GM18951 (cell line): ENCODE results near the gene SIK3.

Source experiments
- POLR2A ChIP-seq: IDR thresholded peaks from 4 replicates; pipeline ENCODE4 v1.6.1; 2011; ENCODE audit warnings: mild to moderate bottlenecking; ENCODE audit not compliant: insufficient read length, insufficient read depth; ENCODE audit errors: extremely low read depth
- in situ Hi-C: fragments of 300-500 bp; cut with MboI; formaldehyde crosslinking; loops from one replicate; pipeline ENCODE4 v1.12.0; 2022; ENCODE audit warnings: low sequenced_read_pairs, mixed read lengths, inconsistent platforms; ENCODE audit not compliant: unreplicated experiment

SIK3 gene

DNA sequence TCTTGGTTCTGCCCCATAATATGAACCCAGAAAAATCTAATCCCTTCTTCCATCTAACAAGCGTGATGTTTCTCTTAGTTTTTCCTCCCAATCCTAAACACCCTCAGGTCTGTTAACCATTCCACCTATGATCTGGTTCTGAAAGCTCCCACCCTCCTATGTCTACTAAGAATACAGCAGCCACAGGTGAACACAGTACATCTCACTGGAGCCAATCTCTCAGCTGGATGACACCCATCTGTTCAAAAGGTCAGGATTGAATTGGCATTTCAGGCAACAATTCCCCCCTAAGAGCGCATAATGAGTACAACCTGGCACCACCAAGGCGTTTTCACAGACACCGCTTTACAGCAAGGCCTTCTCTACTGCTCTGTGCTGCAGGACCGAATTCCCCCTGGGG, 241.8 kb downstream of the SIK3 start:
- TF ChIP-seq POLR2A: no peak
- in situ Hi-C loops: no loop called here

DNA sequence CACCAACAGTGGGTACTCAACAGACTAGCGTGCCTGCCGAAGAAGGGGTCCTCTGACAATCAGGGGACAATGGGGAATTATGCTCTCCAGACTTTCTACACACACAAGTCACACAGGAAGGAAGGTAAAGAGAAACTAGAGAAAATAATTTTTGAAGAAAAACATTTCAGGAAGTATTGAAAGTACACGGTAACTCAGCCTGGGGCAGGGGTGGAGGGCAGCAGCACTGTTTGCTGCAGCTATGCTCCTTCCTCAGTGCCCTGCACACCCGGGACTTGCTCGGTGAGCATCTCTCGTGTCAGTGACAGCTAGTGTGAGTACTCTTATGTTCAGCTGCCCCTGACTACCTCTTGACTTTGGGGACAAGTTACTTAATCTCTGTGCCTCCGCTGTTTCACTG, 242.8 kb downstream of the SIK3 start:
- in situ Hi-C loops: no loop called here
- TF ChIP-seq POLR2A: no peak

DNA sequence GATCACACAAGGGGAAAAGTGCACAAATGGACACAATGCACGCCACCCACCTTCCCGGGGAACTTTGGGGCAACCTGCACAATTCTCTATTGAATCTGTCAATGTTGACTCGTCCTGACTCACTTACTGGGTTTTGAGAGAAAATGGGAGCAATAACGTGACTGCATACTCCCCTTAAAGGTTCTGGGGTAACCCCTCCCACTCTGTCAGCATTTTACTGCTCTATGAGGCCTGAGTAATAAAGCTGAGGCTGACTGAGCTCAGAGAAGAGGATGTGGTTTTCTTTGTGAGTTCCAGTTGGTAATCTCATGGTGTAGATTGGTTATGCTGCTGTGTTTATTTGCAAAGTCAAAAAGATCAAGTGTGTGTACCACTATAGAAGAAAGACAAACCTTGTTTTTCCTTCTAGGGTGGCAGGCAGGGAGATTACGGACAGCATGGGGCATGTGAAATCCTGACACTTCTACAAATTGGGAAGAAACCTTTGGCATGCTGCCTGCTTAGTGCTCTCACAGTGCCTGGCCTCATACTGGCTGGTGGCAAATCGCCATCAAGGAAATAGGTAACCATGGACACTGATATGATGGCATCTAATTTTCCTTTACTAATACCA, 244.7 kb downstream of the SIK3 start:
- in situ Hi-C loops: no loop called here
- no peak for TF ChIP-seq POLR2A

DNA sequence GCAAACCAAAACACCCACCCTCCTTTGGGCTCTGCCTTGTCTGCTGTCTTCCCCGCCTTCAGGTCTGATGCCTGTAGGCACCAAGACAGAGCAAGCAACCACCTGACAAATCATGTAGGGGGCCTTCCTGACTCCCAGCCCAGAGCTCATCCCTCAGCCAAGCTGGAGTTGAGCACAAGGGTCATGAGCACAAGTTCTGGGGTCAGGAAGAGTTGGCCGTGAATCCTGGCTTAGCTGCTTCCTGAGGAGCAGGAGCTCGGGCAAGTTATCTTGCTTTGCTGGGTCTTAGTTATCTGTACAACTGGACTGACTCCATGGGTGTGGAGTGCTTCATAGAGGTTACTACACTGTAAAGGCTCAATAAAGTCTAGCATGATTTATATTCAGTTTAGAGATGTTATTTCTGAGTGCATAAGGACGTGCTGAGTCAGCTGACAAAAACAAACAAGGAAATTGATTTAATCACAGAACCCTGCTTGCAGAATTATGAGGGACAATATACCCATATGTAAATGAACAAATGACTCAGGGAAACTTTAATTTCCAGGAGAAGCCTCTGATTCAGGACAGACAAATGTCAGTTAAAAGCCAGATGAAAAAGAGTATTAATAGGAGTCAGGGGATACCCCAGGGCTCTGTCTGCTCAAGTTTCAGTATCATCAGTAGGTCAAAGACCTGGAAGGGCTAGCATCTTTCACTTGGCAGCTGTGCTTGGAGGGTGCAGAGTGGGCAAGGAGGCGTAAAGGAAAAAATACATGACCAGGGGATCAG, 245.8 kb downstream of the SIK3 start:
- in situ Hi-C loops: no loop called here
- no peak for TF ChIP-seq POLR2A

DNA sequence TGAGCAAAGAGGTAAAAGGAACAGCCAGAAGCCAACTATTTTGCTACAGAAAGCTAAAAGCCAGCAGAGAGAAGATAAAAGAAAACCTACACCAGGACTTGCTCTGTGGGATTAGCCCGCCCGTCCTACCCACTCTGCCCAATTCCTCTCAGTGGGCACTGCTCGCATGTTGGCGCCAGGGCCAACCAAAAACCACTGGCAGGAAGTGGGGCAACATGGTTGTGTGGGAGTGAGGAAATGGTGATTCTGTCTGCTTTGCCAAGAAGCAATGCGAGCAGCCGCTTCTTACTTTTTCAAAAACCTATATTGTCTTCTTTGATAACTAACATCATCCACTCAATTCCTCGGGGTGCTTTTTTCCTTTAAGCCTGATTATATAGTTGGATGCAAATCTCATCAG, 246.6 kb downstream of the SIK3 start:
- no peak for TF ChIP-seq POLR2A
- in situ Hi-C loops: no loop called here

DNA sequence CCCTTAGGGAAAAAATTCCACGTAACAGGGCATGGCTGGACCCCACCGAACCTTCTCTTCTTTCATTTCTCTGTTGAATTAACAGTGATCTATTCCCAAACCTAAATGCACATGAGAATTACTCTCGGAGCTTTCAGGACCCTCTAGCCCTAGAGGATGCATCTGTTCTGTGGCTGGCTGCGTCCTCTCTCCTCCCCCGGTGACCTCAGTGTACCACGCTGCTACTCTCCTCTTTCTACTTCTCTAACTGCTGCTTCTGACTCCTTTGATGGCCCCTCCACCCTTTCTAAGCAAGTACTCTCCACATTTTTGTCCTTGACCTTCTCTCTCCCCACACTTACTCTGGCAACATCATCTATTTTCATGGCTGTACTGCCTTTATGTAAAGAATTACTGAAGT, 248.7 kb downstream of the SIK3 start:
- no peak for TF ChIP-seq POLR2A
- in situ Hi-C loops: no loop called here

DNA sequence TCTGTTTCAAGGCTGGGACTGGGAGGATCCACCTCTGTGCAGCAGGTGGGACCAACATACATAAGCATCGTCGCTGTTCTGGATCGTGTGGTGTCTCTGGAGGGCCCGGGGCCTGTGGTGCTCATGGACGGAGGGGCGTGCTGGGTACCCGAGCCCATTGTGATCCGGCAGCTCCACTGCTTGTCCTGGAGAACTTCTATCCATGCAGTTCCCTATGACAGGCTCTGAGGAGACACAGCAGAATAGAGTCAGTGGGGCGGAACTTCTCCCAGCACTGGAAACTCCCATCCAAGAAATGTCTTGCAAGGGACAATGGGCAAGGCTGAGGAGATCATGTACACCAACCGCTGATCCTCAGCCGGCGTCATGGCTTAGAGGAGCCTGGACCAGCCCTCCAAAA, 249.2 kb downstream of the SIK3 start:
- in situ Hi-C loops: no loop called here
- TF ChIP-seq POLR2A: no peak

DNA sequence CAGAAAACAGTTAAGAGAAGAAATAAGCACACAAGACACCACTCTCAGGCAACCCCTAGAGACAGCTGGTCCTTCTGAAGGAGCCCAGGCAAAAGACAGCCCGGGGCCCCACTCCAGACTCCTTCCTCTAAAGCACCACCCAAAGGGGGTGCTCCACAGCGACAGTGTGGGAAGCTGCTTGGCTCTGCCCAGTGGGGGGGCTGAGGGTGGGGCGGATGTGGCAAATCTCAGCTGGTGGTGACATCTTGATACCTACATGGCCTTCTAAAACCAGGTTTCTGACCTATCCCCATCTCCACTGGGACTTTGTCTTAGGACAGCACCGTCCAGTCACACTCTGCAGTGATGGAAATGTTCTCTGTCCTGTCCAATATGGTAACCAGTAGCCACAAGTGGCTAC, 250.6 kb downstream of the SIK3 start:
- TF ChIP-seq POLR2A: no peak
- in situ Hi-C loops: no loop called here

DNA sequence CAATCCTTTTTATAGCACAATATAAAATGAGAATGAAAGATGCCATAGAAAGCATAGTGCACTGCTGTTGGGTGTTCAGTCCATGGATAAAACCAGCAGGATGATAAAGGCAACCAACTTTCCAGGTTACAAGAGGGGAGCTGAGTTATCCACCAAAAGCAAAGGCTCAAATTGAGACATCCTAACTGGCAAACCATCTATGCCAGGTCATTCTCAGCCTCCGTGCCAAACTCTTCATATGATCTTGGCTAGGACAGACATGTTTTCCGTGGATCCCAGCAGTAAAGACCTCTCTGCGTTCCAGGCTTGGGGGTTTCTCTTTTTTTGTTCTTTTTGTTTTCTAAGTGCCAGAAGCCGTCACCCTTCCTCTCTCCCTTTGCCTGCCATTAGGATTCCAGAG, 253.5 kb downstream of the SIK3 start:
- in situ Hi-C loops: no loop called here
- no peak for TF ChIP-seq POLR2A

DNA sequence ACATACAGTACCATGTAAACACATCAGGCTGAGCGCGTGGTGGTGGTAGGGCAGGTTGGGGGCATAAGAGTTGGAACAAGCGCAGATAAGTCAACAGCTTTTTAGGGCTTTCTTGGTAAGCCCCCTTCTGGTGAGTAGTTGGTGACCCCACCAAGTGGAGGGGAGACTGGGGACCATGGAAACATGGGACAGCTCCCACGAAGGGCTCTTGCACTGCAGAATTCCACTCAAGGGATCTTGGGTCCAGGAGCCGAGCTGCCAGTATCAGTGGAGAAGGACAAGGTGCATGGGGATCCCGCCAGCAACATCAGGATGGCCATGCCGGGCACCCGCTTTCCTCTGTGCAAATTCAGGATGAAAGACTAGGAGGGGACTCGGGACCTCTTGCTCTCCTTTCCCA, 254.6 kb downstream of the SIK3 start:
- in situ Hi-C loops: no loop called here
- TF ChIP-seq POLR2A: no peak

DNA sequence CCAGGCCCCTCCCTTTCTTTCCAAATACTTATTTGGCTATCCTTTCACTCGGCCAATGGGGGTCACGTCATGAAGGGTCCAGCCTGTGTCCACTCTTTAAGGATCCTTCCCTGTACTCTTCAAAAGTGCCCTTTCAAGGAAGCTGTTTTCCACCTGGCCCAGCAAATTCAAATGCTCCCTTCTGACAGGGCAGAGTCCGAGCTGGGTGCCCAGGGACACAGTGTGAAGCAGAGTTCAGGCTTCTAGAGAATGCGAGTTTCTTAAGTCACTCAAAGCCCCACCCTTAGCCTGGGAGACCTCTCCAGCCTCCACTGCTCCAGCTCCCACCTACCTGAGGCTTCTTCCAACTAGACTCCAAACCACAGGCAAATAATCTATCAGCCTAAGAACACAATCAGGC, 255.3 kb downstream of the SIK3 start:
- TF ChIP-seq POLR2A: no peak
- in situ Hi-C loops: no loop called here

DNA sequence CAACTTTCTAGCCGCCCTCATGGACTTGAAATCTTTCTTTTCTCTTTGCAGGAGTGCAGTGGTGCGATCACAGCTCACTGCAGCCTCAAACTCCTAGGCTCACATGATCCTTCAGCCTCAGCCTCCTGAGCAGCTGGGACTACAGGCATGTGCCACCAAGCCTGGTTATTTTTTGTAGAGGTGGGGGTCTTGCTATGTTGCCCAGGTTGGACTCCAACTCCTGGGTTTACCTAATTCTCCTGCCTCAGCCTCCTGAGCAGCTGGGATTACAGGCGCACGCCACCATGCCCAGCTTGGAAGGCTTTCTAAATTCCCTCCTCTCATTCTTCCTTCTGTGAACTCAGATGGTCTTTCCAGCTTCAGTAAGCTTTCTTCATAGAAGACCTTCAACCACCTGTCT, 256.1 kb downstream of the SIK3 start:
- in situ Hi-C loops: no loop called here
- no peak for TF ChIP-seq POLR2A

DNA sequence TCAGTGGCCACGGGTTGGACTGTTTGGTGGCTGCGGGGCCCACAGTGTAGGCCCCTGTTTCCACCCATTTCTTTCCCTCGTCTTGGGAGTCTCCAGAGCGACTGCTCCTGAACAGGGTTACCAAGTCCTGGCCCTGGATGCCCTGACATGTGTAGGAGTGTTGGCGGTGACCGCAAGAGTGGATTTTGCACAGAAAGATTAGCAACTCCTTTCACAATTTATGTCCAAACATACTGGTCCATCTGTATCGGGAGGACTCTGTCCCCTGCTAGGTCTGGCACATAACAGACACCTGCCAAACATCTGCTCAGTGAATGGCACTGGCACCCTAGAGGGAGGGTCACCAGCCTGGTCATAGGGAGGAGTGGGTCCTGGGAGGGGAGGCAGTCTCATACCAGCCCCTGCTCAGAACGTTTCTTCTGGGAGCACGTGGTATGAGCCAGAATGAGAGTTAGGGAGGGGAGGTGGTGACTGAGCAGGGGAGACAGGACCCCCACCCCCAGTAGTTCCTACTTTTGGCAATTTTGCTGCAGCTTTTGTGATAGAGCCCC, 257.4 kb downstream of the SIK3 start:
- TF ChIP-seq POLR2A: no peak
- in situ Hi-C loops: no loop called here

DNA sequence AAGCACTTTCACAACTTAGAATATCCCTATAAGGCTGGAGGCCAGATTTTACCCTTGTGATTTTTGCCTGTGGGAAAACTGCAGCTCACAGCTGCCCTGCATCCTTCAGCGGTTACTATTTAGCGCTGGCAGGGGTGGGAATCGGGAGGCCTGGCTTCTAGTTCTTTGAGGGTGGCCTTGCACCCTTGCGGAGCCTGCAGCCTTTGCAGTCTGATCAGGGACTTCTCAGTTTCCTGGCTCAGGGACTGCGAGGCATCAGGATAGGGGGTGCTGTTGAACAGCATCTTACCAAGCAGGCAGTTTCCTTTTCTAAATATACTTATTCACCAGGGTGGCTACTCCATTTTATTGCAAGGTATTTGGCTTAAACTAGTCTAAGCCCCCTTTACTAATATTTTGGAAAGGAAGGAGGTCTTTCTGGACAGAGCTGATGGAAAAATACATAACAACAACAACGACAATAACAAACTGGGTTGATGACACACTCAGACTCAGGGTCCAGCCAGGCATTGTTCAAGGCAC, 257.9 kb downstream of the SIK3 start:
- TF ChIP-seq POLR2A: no peak
- in situ Hi-C loops: no loop called here

DNA sequence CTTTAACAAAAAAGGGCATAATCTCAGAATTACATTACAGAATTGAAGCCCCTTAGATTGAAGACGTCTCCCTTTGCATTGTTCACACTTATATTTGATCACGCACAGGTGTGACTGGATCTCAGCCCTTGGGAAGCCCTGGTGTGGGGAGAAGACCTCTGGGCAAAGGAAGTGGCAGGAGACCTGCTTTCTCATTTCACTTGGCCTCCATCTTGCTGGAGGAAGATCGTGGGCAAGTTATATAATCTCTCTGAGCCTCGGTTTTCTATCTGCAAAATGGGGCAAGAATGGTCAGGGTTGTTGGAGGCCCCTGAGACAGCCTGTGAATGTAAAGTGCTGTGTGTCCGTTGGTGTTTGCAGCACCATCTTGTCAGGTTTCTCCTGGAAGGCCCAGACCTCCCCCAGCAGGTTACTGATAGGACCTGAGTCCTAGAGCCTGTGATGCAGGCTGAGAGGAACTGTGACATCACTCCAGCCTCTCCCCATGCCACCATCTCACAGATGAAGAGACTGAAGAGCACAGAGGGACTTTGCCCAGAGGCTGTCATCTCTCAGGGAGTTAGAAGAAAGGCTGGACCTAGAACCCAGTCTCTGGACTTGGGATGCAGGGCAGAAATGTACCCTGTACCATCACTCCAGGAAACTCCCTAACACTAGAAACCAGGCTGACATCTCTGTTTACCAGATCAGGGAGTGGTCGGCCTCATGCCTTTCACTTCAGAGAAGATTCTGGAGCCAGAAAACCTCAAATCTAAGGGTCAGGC, 259.7 kb downstream of the SIK3 start:
- in situ Hi-C loops: no loop called here
- no peak for TF ChIP-seq POLR2A
